ENCODE measurements around the gene DDC. TPM values are rescaled to one million over a fixed set of nuclear protein-coding genes. Genes with fewer than 3 reads are reported as not detected.

DDC gene
- total RNA-seq, 4 donors from 2014 or later: 16.1 to 71.3 (median 42.5) TPM

GRCh38 chr7:50475340-50475739 lies 89.9 kb downstream of the DDC start:
- Histone ChIP-seq H3K4me3 (no peak overlapping the region), H3K9me3 (no peaks in the 10 kb centered on the region), H3K27ac (no peak overlapping the region), H3K27me3 (no peaks in the 10 kb centered on the region), H3K4me1 (no peaks in the 10 kb centered on the region), H3K36me3 (no peaks in the 10 kb centered on the region)
- DNase-seq: no peak
- TF ChIP-seq POLR2AphosphoS5 (IDR thresholded peaks at IDR 0.05) (no peak), POLR2A (IDR thresholded peaks at IDR 0.05) (no peak), EP300 (IDR thresholded peaks at IDR 0.05; ENCODE audit: low read depth) (no peak), CTCF (IDR thresholded peaks at IDR 0.05) (no peak)
- 28% methylated on average over 4 of the region's 4 CpGs; no CpG with 5 or more reads in 1 of the 2 donors for WGBS, 2 donors (ENCODE audit: low coverage in 1 of 2)
- intact Hi-C loops (cut with DNase I; ENCODE audit: low total_unique reads): no loop called here
- in situ Hi-C loops (cut with MboI; ENCODE audit: low pct_ligation_motif_present in 1 of 4, low pct_unique_long_range_greater_than_20kb in 1 of 4, low sequenced_read_pairs in 3 of 4): no loop called here

- Histone ChIP-seq H3K4me1 (no peaks in the 10 kb centered on the region), H3K36me3 (no peaks in the 10 kb centered on the region), H3K27ac (peak overlapping the region in 2 of 4 donors; percentile 4 to 21), H3K4me3 (no peak overlapping the region), H3K9me3 (no peaks in the 10 kb centered on the region), H3K27me3 (no peaks in the 10 kb centered on the region)
- no peak for DNase-seq
- WGBS, 2 donors (ENCODE audit: low coverage in 1 of 2): 45 to 60% methylated on average over 8 of the region's 8 CpGs
- in situ Hi-C loops (cut with MboI; ENCODE audit: low pct_ligation_motif_present in 1 of 4, low pct_unique_long_range_greater_than_20kb in 1 of 4, low sequenced_read_pairs in 3 of 4): loop anchor here (25.0 kb wide), 6 partner anchors 138 to 688 kb away; no protein-coding TSS in a partner anchor
- intact Hi-C loops (cut with DNase I; ENCODE audit: low total_unique reads): no loop called here
- no peak for TF ChIP-seq CTCF (IDR thresholded peaks at IDR 0.05)
- TF ChIP-seq POLR2A (IDR thresholded peaks at IDR 0.05): no peak
- TF ChIP-seq EP300 (IDR thresholded peaks at IDR 0.05; ENCODE audit: low read depth): no peak
- peak in 1 of 3 donors; percentile 24 for TF ChIP-seq POLR2AphosphoS5 (IDR thresholded peaks at IDR 0.05)
Observed at GRCh38 chr7:50474382-50475160, 90.6 kb downstream of the DDC start.

- no peaks in the 10 kb centered on the region for H3K9me3 ChIP-seq
- intact Hi-C loops (cut with DNase I; ENCODE audit: low total_unique reads) (no loop called here), in situ Hi-C loops (cut with MboI; ENCODE audit: low pct_ligation_motif_present in 1 of 4, low pct_unique_long_range_greater_than_20kb in 1 of 4, low sequenced_read_pairs in 3 of 4) (loop anchor here (25.0 kb wide), 6 partner anchors 139 to 689 kb away; no protein-coding TSS in a partner anchor)
- TF ChIP-seq CTCF (IDR thresholded peaks at IDR 0.05) (no peak), POLR2AphosphoS5 (IDR thresholded peaks at IDR 0.05) (no peak), POLR2A (IDR thresholded peaks at IDR 0.05) (no peak), EP300 (IDR thresholded peaks at IDR 0.05; ENCODE audit: low read depth) (no peak)
- no peaks in the 10 kb centered on the region for H3K36me3 ChIP-seq
- no peaks in the 10 kb centered on the region for H3K27me3 ChIP-seq
- no peak overlapping the region for H3K4me3 ChIP-seq
- H3K27ac ChIP-seq: peak overlapping the region in 1 of 4 donors; percentile 21
- no peak for DNase-seq
- 96% methylated on average over 4 of the region's 4 CpGs; no CpG with 5 or more reads in 1 of the 2 donors for WGBS, 2 donors (ENCODE audit: low coverage in 1 of 2)
- H3K4me1 ChIP-seq: no peaks in the 10 kb centered on the region
Observed at GRCh38 chr7:50473531-50473930, 91.7 kb downstream of the DDC start.

GRCh38 chr7:50472427-50472826 lies 92.8 kb downstream of the DDC start:
- Histone ChIP-seq H3K27me3 (no peaks in the 10 kb centered on the region), H3K27ac (no peak overlapping the region), H3K4me1 (peaks cover 0 to 6% (median 6%) of the 10 kb centered on the region in 4 donors), H3K36me3 (no peaks in the 10 kb centered on the region), H3K4me3 (no peak overlapping the region), H3K9me3 (no peaks in the 10 kb centered on the region)
- no peak for TF ChIP-seq EP300 (IDR thresholded peaks at IDR 0.05; ENCODE audit: low read depth)
- 88 to 89% methylated on average over 5 to 7 of the region's 7 CpGs for WGBS, 2 donors (ENCODE audit: low coverage in 1 of 2)
- in situ Hi-C loops (cut with MboI; ENCODE audit: low pct_ligation_motif_present in 1 of 4, low pct_unique_long_range_greater_than_20kb in 1 of 4, low sequenced_read_pairs in 3 of 4) (loop anchor here (25.0 kb wide), 6 partner anchors 140 to 690 kb away; no protein-coding TSS in a partner anchor), intact Hi-C loops (cut with DNase I; ENCODE audit: low total_unique reads) (no loop called here)
- no peak for DNase-seq
